NCI-H345 treated with DMSO at 0.1 percent for 48 hours (cell line): ENCODE results near the gene CDIPT.
A peak's percentile ranks its signal among the peaks of the same experiment; 100 is the strongest.
"Not testable (repeated sequence)": the region's sequence is repeated elsewhere in the genome, so short reads cannot be mapped to it uniquely, and the experiment has no call there.

Experiments used
- DNase-seq: peaks from one replicate; lab custom pipeline; 2025; ENCODE audit not compliant: unreplicated experiment; lab: John Stamatoyannopoulos, UW

Gene CDIPT, protein sequence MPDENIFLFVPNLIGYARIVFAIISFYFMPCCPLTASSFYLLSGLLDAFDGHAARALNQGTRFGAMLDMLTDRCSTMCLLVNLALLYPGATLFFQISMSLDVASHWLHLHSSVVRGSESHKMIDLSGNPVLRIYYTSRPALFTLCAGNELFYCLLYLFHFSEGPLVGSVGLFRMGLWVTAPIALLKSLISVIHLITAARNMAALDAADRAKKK

GRCh38 chr16:29862884-29863668 lies at the start of gene CDIPT:
CDIPT (minus strand) TSS chr16:29863226; CDS start chr16:29862857, 369 bp downstream.
- DNase-seq = peak; percentile 96

DNA sequence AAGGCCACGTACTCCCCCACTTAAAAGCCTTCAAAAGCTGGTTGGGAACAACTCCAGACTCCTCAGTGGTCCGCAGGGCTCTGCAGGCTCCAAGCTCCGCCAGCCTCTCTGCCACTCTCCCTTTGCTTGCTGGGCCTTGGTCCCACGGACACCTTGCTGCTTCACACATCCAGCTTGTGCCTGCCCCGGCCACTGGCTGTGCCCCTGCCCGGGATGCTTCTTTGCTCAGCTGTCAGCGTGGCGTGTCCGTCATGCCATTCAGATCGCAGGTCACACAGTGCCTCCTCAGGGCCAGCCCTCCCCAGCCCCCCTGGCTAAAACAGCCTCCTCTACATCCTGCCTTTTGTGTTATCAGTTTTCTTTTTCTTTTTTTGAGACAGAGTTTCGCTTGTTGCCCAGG lies 49.1 kb upstream of the CDIPT start:
- no peak for DNase-seq

DNA sequence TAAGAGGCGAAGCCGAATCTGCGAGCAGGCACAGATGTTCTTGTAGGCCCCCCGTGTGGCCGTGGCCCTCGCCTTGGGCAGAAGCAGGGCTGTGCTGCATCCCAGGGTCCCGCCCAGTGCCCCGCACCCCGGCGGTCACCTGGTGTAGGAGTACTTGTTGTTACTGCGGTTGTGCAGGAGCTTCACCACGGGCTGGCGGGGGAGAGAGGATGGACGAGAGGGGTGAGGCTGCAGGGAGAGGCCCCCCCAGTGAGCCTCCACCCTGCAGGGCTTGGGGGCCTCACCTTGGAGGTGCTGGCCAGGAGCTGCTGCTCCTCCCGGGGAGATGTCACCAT lies 48.6 kb upstream of the CDIPT start:
- DNase-seq = no peak

- no peak for DNase-seq
Measured at GRCh38 chr16:29910819-29911675, 48.0 kb upstream of the CDIPT start.

- not testable (repeated sequence) for DNase-seq
Measured at GRCh38 chr16:29909851-29910250, 46.8 kb upstream of the CDIPT start.

GRCh38 chr16:29909391-29909790 lies 46.4 kb upstream of the CDIPT start:
- no peak for DNase-seq

DNA sequence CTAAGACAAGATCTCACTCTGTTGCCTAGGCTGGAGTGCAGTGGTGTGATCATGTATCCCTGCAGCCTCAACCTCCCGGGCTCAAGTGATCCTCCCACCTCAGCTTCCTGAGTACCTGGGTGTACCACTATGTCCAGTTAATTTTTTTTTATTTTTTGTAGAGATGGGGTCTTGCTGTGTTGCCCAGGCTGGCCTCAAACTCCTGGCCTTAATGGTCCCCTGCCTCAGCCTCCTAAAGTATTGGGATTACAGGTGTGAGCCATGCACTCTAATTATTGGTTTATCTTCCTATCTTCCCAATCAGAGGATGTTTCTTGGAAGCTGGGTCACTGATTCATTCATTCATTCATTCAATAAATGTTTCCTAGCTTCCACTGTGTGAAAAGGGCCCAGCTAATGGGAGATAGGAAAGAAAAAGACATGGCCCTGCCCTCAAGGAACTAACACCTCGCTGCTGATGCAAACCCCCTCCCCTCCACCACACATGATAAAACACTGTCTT lies 45.7 kb upstream of the CDIPT start:
- no peak for DNase-seq

DNA sequence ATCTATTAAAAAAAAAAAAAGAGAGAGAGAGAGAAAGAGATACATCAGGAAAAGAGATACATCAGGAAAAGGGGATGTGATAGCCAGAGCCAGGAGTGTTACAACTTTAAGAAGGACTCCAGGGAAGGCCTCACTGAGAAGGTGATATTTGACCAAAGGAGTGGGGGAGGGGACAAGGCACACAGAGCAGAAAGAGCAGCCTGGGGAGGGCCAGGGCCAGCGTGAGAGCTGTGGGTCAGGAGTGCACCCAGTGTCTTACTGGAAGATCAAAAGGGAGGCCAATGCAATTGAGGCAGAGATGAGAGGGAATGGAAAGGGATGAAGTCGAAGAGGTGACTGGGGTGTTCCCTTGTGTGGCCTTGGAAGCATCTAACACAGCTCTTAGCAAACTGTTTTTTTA lies 44.9 kb upstream of the CDIPT start:
- DNase-seq = no peak

GRCh38 chr16:29906520-29907244 lies 43.7 kb upstream of the CDIPT start:
- DNase-seq = no peak

GRCh38 chr16:29905668-29906067 lies 42.6 kb upstream of the CDIPT start:
- no peak for DNase-seq

DNA sequence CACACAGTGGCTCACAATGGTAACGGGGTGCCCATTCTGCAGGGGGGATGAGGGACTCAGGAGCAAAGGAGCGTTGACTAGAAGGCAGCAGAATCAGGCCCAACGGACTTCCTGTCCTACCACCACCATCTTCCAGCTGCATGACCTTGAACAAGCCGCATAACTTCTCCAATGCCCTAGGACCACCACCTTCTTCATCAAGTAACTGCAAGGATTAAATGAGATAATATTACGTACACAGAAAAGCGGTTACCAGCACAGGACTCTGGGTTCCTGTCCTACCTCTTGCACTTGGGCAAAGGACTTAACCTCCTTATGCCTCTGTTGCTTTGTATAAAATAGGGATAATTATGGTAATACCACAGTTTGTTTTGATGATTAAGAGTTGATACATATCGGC lies 41.9 kb upstream of the CDIPT start:
- no peak for DNase-seq

DNA sequence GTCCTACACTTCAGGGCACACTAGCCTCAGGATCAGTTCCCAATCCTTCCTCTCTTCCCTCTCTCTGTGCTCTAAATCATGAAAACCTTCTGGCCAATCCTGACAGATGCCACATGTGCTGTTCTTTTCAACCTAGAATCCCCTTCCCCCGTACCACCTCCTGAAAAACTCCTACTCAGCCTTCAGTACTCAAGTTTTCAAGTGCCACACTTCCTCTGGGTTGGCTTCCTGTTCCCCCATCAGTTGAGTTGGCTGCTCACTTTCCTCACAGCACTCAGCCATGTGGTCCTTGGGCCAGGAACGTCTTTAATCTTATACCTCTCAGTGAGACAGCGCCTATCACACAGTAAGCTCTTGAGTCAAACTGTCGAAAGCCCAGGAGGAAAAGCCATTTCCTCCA lies 40.6 kb upstream of the CDIPT start:
- DNase-seq = no peak

DNA sequence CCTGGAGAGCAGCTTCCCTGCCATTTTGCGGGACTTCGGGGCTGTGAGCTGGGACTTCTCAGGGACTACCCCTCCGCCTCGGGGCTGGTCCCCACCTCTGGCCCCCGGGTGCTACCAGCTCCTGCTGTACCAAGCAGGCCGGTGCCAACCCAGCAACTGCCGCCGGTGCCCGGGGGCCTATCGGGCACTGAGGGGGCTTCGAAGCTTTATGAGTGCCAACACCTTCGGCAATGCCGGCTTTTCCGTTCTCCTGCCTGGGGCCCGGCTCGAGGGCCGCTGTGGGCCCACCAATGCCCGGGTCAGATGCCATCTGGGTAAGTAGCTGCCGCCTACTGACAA lies 38.5 kb upstream of the CDIPT start:
- DNase-seq = no peak

GRCh38 chr16:29900888-29901606 lies 38.0 kb upstream of the CDIPT start:
- DNase-seq = no peak

DNA sequence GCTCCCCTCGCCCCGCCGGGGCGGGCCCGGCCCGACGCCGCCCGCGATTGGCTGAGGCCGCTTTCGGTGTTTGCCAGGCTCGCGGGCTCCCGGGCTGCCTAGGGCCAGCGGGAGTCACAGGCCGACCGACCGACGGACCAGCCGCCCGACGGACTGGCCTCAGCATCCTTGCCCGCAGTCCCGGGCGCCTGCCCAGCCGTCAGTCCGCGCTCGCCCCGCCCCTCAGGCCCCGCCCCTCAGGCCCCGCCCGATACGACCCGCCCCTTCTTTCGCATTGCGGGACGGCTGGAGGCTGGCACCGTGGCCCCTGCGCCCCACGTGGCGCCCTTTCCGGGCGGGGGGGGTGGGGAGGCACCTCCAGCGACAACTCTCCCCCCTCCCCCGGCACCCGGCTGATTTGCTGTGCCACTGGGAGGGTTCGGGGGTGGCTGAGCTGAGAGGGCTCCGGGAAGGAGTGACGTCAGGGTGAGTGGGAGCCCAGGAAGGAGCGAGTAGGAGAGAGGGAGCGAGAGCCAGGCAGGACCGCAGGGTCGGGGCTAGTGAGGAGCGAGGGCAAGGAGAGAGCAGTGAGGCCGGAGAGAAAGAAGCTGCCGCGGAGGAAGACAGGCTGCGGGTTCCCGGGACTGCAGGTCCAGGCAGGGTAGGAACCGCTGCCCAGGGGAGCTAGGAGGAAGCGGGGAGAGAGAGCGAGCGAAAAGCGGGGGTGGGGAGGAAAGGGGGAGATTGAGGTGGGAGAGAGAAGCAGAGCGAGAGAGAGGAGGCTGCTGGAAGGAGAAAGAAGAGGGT lies 37.3 kb upstream of the CDIPT start, which contains the start of gene ASPHD1:
ASPHD1 (plus strand) TSS at position 387 of the 786 bp plus-strand sequence. CDS start 484 bp downstream, outside the sequence.
- DNase-seq = peak; percentile 59

- DNase-seq = peak; percentile 97
Measured at GRCh38 chr16:29899516-29900101, 36.6 kb upstream of the CDIPT start, which contains the start of gene SEZ6L2. SEZ6L2 (minus strand) TSS chr16:29899550; CDS start chr16:29899019, 531 bp downstream.

DNA sequence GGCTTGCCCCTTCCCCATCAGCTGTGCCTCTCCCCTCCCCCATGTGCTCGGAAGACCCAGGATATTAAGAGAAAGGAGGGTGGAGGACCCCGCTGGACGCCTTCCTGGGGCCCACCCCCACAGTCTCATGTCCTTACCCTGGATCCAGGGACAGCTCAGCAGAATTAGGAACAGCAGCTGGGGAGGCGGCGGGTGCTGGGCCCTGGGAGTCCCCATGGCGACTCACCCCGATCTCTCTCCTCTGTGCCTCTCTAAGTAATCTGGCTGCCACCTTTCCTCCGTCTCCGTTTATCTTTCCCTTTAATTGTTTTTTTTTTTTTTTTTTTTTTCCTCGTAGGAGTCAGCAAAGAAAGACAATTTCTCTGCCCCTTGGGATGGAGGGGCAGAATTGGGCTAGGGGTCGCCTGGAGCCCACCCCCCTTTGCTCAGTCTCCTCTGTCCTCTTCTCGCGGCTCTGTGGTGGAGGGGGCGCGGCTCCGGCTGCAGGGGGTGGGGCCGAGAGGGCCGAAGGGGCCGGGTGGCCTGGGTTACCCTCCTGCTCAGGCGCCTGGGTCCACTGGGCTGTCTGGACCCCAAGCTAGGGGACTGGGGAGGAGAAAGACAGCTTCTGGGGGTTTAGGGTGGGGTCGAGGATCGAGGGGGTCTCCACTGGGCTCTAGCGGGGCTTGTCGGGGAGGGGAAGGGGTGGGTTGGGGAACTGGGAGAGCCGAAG lies 35.9 kb upstream of the CDIPT start:
- peak; percentile 85 for DNase-seq

GRCh38 chr16:29898135-29898803 lies 35.2 kb upstream of the CDIPT start:
- DNase-seq = no peak
